HTR-8/SVneo (cell line): Measurements from ENCODE around the gene CAVIN1.
A peak's percentile ranks its signal among the peaks of the same experiment; 100 is the strongest.
"Not testable (repeated sequence)": the region's sequence is repeated elsewhere in the genome, so short reads cannot be mapped to it uniquely, and the experiment has no call there.

Experiments
- DNase-seq: peaks from one replicate; pipeline ENCODE4 v3.0.0; 2011; ENCODE audit warnings: low spot score, mixed read lengths; ENCODE audit not compliant: insufficient read length
- FAIRE-seq: peaks from 2 replicates; lab custom pipeline; 2011; peaks lifted over from hg19 to GRCh38; lab: Jason Lieb, UNC

The CAVIN1 gene

DNA sequence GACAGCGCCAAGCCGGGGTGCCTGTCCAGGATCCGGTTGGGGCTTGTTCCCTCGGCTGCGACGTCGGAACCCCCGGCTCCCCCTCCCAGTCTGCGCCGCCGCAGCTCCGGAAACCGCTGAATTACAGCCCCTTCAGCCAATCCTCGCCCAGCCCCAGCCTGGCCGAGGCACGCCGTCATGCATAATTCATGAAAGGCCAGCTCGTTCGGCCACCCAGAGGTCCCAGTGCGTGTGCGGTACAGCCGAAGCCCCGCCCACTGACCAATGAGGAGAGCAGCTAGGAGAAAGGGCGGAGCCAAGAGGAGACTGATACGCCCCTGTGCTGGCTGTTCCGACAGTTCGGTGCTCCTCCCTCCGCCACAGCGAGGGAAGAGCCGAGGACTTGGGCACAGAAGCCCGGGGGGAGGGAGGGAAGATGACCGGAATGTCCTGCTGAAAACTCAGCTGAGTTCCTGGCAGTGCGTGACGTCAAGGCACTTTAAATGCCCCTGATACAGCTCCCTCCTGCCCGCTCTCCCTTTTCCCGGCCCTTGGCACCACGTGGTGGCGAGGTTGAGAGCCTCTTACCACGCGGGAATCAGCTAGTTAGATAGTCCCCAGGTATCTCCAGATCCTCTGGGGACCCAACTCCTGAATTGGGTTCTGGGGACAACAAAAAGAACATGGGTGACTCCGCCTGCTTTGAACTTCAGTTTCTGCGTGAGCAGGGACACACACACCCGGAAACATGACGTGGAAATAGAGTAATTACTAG is 34.5 kb downstream of the CAVIN1 start, which contains the start of gene STAT3:
Gene STAT3 (minus strand): TSS at position 62 of the 754 bp plus-strand sequence. CDS start 39,926 bp downstream, outside the sequence.
- DNase-seq (peak; percentile 100), FAIRE-seq (peak; percentile 96)

DNA sequence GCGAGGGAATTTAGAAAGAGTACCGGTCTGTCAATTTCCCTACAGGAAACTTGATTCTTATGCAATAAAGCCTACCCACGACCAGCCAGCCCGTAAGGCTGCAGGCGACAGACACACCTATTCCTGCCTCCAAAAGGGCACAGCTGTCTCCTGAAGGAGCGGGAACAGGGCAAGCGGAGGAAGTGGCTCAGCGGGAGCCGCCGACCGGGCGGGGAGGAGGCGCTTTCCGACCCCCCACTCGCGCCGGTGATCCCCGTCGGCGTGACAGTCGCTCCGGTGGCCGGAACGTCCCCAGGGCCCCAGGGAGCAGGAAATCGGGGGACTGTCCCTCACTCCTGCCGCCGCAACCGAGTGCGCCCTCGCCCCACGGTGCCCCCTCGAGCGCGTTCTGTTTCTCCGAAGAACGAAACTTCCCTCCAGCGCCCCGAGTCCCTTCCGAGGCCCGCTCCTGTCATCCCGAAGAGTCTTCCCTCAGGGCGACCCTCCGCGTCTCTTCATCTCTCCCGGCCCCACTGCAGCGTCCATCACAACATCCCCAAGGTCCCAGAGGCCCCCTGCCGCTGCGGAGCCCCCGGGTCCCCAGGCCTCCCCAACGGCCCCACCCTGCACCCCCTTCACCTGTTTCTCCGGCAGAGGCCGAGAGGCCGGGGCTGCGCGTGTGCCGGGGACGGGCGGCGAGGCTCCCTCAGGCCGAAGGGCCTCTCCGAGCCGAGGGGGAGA is 35.2 kb downstream of the CAVIN1 start:
- FAIRE-seq = no peak
- DNase-seq = no peak

- FAIRE-seq (no peak), DNase-seq (no peak)
These were observed 36.0 kb downstream of the CAVIN1 start for GRCh38 chr17:42386777-42387657.

DNA sequence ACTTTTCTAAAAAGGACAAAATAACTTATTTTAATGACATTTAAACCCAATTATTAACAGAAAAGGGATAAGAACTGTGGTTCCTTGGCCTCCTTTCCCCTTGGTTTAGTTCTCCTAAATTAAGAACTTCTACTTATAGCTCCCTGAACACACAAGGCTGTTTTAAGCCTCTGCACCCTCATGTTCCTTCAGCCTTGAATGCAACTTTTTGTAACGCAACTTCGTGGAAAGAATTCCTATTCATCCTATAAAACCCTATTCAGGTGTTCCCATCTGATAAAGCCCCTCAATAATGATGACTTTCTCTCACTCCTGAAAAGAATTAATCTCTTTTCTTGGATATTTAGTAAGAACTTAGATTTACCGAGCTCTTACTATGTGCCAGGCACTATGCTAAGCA is 41.2 kb downstream of the CAVIN1 start:
- DNase-seq (no peak), FAIRE-seq (no peak)

GRCh38 chr17:42380935-42381334 is 42.1 kb downstream of the CAVIN1 start:
- no peak for FAIRE-seq
- no peak for DNase-seq

GRCh38 chr17:42378959-42379594 is 44.0 kb downstream of the CAVIN1 start:
- FAIRE-seq (no peak), DNase-seq (no peak)

GRCh38 chr17:42378359-42378958 is 44.6 kb downstream of the CAVIN1 start:
- DNase-seq = no peak
- FAIRE-seq = no peak

DNA sequence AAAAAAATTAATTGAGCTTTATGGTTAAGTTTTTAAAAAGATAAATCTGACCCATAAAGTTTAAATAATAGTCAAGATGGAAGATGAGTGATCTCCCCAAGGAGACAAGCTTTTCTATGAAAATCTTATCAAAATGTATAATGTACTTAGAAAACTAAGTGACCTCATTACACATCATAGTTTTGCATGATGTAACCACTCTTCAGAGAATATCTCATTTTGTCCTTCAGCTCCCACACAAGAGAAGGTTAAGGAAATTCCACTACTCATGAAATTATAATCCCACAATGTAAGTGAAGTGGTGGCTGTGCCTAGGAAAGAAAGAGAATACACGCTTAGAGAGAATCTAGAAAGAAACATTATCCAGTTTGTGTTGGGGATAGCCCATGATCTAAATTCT is 49.2 kb downstream of the CAVIN1 start:
- FAIRE-seq (no peak), DNase-seq (no peak)

- DNase-seq (no peak), FAIRE-seq (no peak)
These were observed 50.9 kb downstream of the CAVIN1 start for GRCh38 chr17:42372142-42372541.

- not testable (repeated sequence) for DNase-seq, FAIRE-seq
These were observed 54.1 kb downstream of the CAVIN1 start for GRCh38 chr17:42368797-42369561.

DNA sequence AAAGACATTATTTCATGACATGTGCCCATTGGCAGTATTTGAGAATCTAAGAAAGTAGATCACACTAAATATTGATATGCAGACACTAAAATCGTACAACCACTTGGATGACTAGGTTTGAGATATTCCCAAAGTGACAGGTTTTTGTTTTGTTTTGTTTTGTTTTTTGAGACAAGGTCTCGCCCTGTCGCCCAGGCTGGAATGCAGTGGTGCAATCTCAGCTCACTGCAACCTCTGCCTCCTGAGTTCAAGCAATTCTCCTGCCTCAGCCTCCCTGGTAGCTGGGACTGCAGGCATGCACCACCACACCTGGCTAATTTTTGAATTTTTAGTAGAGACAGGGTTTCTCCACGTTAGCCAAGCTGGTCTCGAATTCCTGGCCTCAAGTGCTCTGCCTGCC is 54.7 kb downstream of the CAVIN1 start:
- FAIRE-seq = not testable (repeated sequence)

GRCh38 chr17:42366176-42367023 is 56.7 kb downstream of the CAVIN1 start:
- DNase-seq, FAIRE-seq: not testable (repeated sequence)

More for the DNA sequence above, 54.7 kb downstream of the CAVIN1 start:
- not testable (repeated sequence) for DNase-seq

DNA sequence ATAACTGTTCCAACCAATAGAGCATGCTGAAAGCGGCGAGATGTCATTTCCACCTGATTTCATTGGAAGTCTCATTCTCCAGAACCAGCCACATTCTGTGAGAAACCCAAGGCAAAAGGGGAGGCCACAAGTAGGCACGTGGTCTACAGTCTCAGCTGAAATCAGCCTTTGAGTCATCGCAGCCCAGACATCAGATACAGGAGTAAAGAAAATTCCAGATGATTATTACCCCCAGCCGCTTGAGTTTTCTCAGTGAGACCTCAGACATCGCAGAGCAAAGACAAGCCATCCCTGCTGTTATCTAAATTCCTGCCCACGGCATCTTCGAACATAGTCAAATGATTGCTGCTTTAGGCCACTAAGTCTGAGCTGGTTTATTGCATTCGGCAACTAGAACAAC is 57.9 kb downstream of the CAVIN1 start:
- no peak for FAIRE-seq
- DNase-seq = no peak

- FAIRE-seq (no peak), DNase-seq (no peak)
These were observed 59.1 kb downstream of the CAVIN1 start for GRCh38 chr17:42363767-42364585.

DNA sequence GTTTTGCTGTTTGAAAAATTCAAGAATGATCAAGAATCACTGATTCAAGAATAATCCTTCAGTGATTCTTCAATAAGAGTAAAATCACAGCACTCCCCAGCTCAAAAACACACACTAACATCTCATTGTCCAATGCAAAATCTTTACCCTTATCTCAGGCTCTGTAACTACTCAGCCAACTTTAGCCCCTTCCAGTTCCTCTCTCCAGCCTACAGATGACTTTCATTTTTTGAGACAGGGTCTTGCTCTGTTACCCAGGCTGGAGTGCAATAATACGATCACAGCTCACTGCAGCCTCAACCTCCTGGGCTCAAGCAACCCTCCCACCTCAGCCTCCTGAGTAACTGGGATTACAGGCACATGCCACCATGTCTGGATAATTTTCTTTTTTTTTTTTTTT is 59.8 kb downstream of the CAVIN1 start:
- FAIRE-seq = no peak

DNA sequence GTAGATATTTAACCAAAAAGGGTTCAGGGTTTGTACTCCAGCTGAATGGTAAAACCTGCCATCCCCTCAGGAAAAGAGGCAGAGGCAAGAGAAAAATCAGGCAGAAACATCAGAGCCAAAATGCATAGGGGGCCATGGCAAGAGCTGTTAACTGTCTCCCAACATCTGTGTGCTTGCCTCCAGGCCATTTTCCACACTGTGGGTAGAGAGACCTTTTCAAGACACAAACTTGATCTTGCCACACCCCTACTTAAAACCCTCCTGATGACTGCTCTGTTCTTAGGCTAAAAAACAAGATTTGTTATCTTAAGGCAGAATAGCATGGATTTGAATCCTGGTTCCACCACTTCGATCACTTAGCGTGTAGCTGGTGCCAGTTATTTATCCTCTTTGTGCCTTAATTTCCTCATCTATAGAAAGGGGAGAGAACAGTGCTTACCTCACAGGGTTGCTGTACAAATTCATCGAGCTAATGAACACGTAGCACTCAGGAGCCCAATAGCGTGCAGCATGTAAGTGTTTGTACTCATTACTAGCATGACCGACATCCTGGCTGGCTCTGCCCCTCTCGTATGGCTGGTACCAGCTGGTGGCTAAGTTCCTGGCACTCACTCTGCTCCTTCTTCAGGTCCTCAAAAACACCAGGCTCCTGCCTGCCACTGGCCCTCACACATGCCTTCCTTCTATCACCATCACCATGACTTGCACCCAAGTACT is 60.7 kb downstream of the CAVIN1 start:
- no peak for FAIRE-seq
- no peak for DNase-seq

More for the DNA sequence above, 59.8 kb downstream of the CAVIN1 start:
- DNase-seq = no peak
